Adrenal gland (tissue), 12 donors: ENCODE measurements around the gene CTCFL. TPM values are rescaled to one million over a fixed set of nuclear protein-coding genes. Genes with fewer than 3 reads are reported as not detected.

Experiments
- DNase-seq, 7 donors: peaks; one replicate each; pipeline ENCODE4 v3.0.0-alpha.2; 2019 to 2020
- H3K27ac ChIP-seq, 5 donors: fragments of 200-600 bp; sonication (generic) in 4 of 5; 1 replicate in 3 of 5; 2 replicates in 2 of 5; pipeline versions ENCODE4 v1.5.1 to v1.8.0; 2016 to 2020; ENCODE audit warnings: mild to moderate bottlenecking in 1 of 5
- H3K27me3 ChIP-seq: fragments of 200-600 bp; 2 replicates; pipeline ENCODE4 v1.8.0; 2021
- H3K36me3 ChIP-seq, 2 donors: fragments of 200-600 bp; replicated peaks in 1 of 2; 1 replicate in 1 of 2; 2 replicates in 1 of 2; pipeline versions ENCODE4 v1.5.1 to v1.8.0; 2018 to 2022
- H3K4me1 ChIP-seq, 2 donors: fragments of 200-600 bp; replicated peaks in 1 of 2; 1 replicate in 1 of 2; 2 replicates in 1 of 2; pipeline versions ENCODE4 v1.5.1 to v1.8.0; 2018 to 2021
- H3K4me3 ChIP-seq, 4 donors: fragments of 200-600 bp; sonication (generic) in 3 of 4; one replicate each; pipeline ENCODE4 v1.5.1; 2016 to 2018
- H3K9me3 ChIP-seq, 3 donors: fragments of 200-600 bp; sonication (generic) in 1 of 3; replicated peaks in 1 of 3; 1 replicate in 2 of 3; 2 replicates in 1 of 3; pipeline versions ENCODE4 v1.5.1 to v1.8.0; 2016 to 2021
- POLR2A ChIP-seq, 2 donors: fragments of 450-650 bp; IDR thresholded peaks; one replicate each; pipeline ENCODE4 v1.6.1; 2017; ENCODE audit warnings: antibody characterized with exemption in 2 of 2, mild to moderate bottlenecking in 2 of 2, moderate library complexity in 1 of 2
- WGBS, 4 donors: extraction: QIAGEN DNeasy Blood & Tissue Kit in 2 of 4; methylation state at CpG; one replicate each; pipeline versions ENCODE4 v1.1.5 to v1.1.7; 2013 to 2017; 5-methylcytosine and 5-hydroxymethylcytosine counted together
- intact Hi-C, 2 donors: fragments of 100-400 bp; cut with DNase I; formaldehyde crosslinking; loops; one replicate each; pipeline versions ENCODE4 v1.14.1 to v1.15.0; 2022 to 2023
- polyA plus RNA-seq, 3 donors: library from polyadenylated mRNA; stranded (reverse); fragments of 200-250 nt in 2 of 3; fragments of 350-450 nt in 1 of 3; fragmentation: Illumina TruSeq in 1 of 3; extraction: RNeasy Lipid Tissue Mini Kit (QIAGEN cat#74804) in 1 of 3; gene quantifications; one replicate each; pipeline ENCODE4 v1.2.3, GENCODE V29; 2013 to 2014
- total RNA-seq, 9 donors: library from RNA; depleted of rRNA in 4 of 9; stranded (reverse); fragments of >200 nt in 4 of 9; fragments of 120-200 nt in 1 of 9; fragmentation: NEBNext Ultra II Directional in 1 of 9; extraction: Animal tissue kit (Norgen Biotek cat#: 25700) in 1 of 9; gene quantifications; one replicate each; pipeline versions ENCODE4 v1.1.0 to v1.2.4, GENCODE V29; 2013 to 2023
- TF ChIP-seq, protein P1 (sequence below), 6 experiments: fragments of 450-650 bp in 4 of 6; fragments of 200-600 bp in 2 of 6; sonication (generic) in 1 of 6; IDR thresholded peaks; 1 replicate in 5 of 6; 2 replicates in 1 of 6; pipeline versions ENCODE4 v1.5.1 to v1.8.0; 2016 to 2021; ENCODE audit warnings: antibody characterized with exemption in 6 of 6, mild to moderate bottlenecking in 2 of 6, moderate library complexity in 1 of 6
- donor health status: healthy with polysubstance abuse.
- donor health status: Bipolar disorder and iron deficiency.
- donor health status: DM: yes; HTN: yes; CAD: no.
- donor health status: DM: no; HTN: no; CAD: no.
- donor health status: DM: no; HTN: no; CAD: no.
- donor health status: DM: yes; HTN: yes; CAD: no.

The CTCFL gene
- total and polyA plus RNA-seq, 12 donors = 0.08 to 0.27 (median 0.14) TPM; not detected in 9

DNA sequence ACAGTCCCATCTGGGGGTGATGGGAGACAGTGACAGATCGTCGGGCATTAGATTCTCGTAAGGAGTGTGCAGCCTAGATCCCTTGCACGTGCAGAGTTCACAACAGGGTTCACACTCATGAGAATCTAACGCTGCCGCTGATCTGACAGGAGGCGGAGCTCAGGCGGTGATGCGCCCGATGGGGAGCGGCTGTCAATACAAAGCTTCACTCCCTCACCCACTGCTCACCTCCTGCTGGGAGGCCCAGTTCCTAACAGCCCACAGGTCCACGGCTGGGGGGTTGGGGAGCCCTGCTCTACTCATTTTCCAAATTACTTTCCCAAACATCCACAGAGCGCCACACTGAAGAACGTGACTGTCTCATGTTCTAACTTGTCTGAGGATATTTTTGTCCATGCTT is 25.3 kb downstream of the CTCFL start:
- TF ChIP-seq, protein P1, sequence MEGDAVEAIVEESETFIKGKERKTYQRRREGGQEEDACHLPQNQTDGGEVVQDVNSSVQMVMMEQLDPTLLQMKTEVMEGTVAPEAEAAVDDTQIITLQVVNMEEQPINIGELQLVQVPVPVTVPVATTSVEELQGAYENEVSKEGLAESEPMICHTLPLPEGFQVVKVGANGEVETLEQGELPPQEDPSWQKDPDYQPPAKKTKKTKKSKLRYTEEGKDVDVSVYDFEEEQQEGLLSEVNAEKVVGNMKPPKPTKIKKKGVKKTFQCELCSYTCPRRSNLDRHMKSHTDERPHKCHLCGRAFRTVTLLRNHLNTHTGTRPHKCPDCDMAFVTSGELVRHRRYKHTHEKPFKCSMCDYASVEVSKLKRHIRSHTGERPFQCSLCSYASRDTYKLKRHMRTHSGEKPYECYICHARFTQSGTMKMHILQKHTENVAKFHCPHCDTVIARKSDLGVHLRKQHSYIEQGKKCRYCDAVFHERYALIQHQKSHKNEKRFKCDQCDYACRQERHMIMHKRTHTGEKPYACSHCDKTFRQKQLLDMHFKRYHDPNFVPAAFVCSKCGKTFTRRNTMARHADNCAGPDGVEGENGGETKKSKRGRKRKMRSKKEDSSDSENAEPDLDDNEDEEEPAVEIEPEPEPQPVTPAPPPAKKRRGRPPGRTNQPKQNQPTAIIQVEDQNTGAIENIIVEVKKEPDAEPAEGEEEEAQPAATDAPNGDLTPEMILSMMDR (IDR thresholded peaks at IDR 0.05) = no peak
- no peak for TF ChIP-seq POLR2A (IDR thresholded peaks at IDR 0.05)
- intact Hi-C loops = loop anchor here (5.0 to 10.0 kb wide), 2 partner anchors 117 to 405 kb away; no protein-coding TSS in a partner anchor
- Histone ChIP-seq H3K4me1 (peaks cover 0 to 6% of the 10 kb centered on the region in 2 donors), H3K4me3 (no peak overlapping the region), H3K27ac (no peak overlapping the region), H3K36me3 (no peaks in the 10 kb centered on the region), H3K9me3 (no peaks in the 10 kb centered on the region), H3K27me3 (peaks cover 18% of the 10 kb centered on the region)
- WGBS, 4 donors = 46 to 67% (median 60%) methylated on average over 14 of the region's 14 CpGs
- no peak for DNase-seq

DNA sequence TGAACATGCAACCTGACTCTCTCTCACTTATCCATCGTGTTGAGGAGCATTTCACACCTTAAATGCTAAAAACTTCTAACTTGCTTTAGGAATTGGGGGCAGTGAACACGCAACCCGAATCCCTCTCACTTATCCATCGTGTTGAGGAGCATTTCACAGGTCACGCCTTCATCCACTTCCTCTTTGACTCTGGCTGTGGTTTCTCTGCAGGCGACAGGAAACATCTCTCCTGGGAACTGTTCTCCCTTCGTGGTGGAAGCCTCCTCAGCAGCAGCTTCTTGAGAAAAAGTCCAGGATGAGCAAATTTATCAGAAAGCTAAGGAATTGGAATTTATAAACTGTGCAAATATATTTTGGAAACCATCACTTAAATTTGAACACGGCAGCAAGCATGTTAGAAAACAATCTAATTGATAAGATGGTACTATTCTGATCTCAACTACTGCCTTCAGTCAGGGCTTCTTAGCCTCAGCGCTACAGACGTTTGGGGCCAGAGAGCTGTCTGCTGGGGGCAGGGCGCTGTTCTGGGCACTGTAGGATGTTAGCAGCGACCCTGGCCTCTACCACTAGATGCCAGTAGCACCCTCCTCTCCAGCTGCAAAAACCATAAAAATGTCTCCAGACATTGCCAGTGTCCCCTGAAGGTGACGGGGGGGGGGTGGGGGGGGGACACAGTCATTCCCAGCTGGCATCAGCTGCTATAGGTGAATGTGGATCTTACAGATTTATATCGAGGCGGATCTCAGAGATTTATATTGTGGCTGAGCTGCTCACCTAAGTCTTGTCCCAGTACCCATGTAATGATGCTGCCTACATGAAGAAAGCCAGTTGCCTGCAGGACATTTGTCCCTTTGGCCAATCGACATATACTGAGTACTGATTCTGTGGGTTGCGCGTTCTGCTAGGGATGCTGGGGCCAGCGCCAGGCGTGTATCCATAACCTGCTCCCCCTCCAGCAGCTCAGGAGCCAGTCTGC is 26.2 kb downstream of the CTCFL start:
- peak in 1 of 7 donors; percentile 21 for DNase-seq
- no peaks in the 10 kb centered on the region for H3K9me3 ChIP-seq
- no peak overlapping the region for H3K4me3 ChIP-seq
- TF ChIP-seq POLR2A (IDR thresholded peaks at IDR 0.05) = no peak
- TF ChIP-seq, protein P1 (IDR thresholded peaks at IDR 0.05) = peak in 2 of 6 experiments; percentile 4 to 17
- H3K27me3 ChIP-seq = peaks cover 18% of the 10 kb centered on the region
- no peak overlapping the region for H3K27ac ChIP-seq
- WGBS, 4 donors = 21 to 38% (median 32%) methylated on average over 9 to 20 of the region's 20 CpGs
- peaks cover 0 to 6% of the 10 kb centered on the region in 2 donors for H3K4me1 ChIP-seq
- intact Hi-C loops = loop anchor here (5.0 to 10.0 kb wide), 2 partner anchors 116 to 404 kb away; no protein-coding TSS in a partner anchor
- no peaks in the 10 kb centered on the region for H3K36me3 ChIP-seq

DNA sequence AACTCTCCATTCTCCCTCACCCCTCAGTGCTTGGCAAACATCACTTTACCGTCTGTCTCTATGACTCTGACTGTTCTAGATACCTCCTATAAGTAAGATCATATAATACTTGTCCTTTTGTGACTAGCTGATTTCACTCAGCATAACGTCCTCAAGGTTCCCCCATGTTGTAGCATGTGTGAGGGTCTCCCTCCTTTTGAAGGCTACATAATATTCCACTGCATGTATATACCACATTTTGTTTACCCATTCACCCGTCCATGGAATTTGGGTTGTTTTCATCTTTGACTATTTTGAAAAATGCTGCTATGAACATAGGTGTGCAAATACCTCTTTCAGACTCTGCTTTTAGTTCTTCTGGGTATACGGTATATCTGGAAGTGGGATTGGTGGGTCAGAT is 28.3 kb downstream of the CTCFL start:
- 69 to 81% (median 73%) methylated on average over 4 of the region's 4 CpGs for WGBS, 4 donors
- intact Hi-C loops = loop anchor here (5.0 to 10.0 kb wide), 2 partner anchors 114 to 402 kb away; no protein-coding TSS in a partner anchor
- TF ChIP-seq POLR2A (IDR thresholded peaks at IDR 0.05) = no peak
- TF ChIP-seq, protein P1 (IDR thresholded peaks at IDR 0.05) = no peak
- DNase-seq = peak in 1 of 7 donors; percentile 2
- no peaks in the 10 kb centered on the region for H3K36me3 ChIP-seq
- H3K27ac ChIP-seq = no peak overlapping the region
- H3K4me3 ChIP-seq = no peak overlapping the region
- no peaks in the 10 kb centered on the region for H3K9me3 ChIP-seq
- H3K4me1 ChIP-seq = peaks cover 0 to 6% of the 10 kb centered on the region in 2 donors
- H3K27me3 ChIP-seq = peaks cover 18% of the 10 kb centered on the region

DNA sequence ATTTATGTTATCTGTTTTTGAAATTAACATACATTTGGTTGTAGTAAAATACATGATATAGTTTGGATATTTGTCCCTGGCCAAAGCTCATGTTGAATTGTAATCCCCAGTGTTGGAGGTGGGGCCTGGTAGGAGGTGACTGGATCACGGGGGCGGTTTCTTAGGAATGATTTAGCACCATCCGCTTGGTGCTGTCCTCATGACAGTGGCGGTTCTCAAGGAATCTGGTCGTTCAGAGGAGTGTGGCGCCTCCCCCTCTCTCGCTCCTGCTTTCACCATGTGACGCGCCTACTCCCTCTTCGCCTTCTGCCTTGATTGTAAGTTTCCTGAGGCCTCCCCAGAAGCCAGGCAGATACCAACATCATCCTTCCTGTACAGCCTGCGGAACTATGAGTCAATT is 29.0 kb downstream of the CTCFL start:
- 59 to 72% (median 66%) methylated on average over 11 of the region's 11 CpGs for WGBS, 4 donors
- intact Hi-C loops = loop anchor here (5.0 to 10.0 kb wide), 2 partner anchors 114 to 401 kb away; no protein-coding TSS in a partner anchor
- no peak for TF ChIP-seq POLR2A (IDR thresholded peaks at IDR 0.05)
- TF ChIP-seq, protein P1 (IDR thresholded peaks at IDR 0.05) = no peak

More for the DNA sequence above, 29.0 kb downstream of the CTCFL start:
- Histone ChIP-seq H3K4me1 (peaks cover 0 to 6% of the 10 kb centered on the region in 2 donors), H3K27me3 (peaks cover 18% of the 10 kb centered on the region), H3K27ac (no peak overlapping the region), H3K9me3 (no peaks in the 10 kb centered on the region), H3K36me3 (no peaks in the 10 kb centered on the region), H3K4me3 (no peak overlapping the region)
- no peak for DNase-seq
